ENCODE measurements around the gene AFF1. TPM values are rescaled to one million over a fixed set of nuclear protein-coding genes. Genes with fewer than 3 reads are reported as not detected.
A peak's percentile ranks its signal among the peaks of the same experiment; 100 is the strongest.

AFF1 gene
- total RNA-seq, 4 donors from 2014 or later: 26.7 to 200 (median 92.5) TPM

DNA sequence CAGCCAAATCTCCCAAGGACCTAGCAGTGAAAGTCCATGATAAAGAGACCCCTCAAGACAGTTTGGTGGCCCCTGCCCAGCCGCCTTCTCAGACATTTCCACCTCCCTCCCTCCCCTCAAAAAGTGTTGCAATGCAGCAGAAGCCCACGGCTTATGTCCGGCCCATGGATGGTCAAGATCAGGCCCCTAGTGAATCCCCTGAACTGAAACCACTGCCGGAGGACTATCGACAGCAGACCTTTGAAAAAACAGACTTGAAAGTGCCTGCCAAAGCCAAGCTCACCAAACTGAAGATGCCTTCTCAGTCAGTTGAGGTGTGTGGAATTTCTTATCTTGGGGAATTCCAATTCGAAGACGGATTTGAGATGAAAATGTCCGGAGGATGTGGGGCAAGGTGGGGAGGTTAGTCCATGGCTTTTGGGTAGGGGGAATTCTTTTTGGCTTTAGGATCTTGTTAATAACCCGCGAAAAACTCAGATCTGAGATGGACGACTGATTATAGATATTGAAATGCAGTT, 112.5 kb downstream of the AFF1 start:
- Histone ChIP-seq H3K27me3 (no peaks in the 10 kb centered on the region), H3K27ac (peak overlapping the region; percentile 89 to 99), H3K9me3 (no peaks in the 10 kb centered on the region), H3K4me3 (no peak overlapping the region), H3K4me1 (peaks cover 26 to 29% of the 10 kb centered on the region in 2 donors), H3K36me3 (no peaks in the 10 kb centered on the region)
- TF ChIP-seq POLR2A (IDR thresholded peaks at IDR 0.05): no peak
- TF ChIP-seq, protein P1, sequence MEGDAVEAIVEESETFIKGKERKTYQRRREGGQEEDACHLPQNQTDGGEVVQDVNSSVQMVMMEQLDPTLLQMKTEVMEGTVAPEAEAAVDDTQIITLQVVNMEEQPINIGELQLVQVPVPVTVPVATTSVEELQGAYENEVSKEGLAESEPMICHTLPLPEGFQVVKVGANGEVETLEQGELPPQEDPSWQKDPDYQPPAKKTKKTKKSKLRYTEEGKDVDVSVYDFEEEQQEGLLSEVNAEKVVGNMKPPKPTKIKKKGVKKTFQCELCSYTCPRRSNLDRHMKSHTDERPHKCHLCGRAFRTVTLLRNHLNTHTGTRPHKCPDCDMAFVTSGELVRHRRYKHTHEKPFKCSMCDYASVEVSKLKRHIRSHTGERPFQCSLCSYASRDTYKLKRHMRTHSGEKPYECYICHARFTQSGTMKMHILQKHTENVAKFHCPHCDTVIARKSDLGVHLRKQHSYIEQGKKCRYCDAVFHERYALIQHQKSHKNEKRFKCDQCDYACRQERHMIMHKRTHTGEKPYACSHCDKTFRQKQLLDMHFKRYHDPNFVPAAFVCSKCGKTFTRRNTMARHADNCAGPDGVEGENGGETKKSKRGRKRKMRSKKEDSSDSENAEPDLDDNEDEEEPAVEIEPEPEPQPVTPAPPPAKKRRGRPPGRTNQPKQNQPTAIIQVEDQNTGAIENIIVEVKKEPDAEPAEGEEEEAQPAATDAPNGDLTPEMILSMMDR (IDR thresholded peaks at IDR 0.05): no peak
- intact Hi-C loops (cut with DNase I; ENCODE audit: low total_unique reads): no loop called here
- DNase-seq: no peak

- intact Hi-C loops (cut with DNase I; ENCODE audit: low total_unique reads): no loop called here
- no peak for DNase-seq
- no peaks in the 10 kb centered on the region for H3K27me3 ChIP-seq
- TF ChIP-seq, protein P1 (IDR thresholded peaks at IDR 0.05): no peak
- TF ChIP-seq POLR2A (IDR thresholded peaks at IDR 0.05): no peak
- no peaks in the 10 kb centered on the region for H3K36me3 ChIP-seq
- peaks cover 27 to 32% of the 10 kb centered on the region in 2 donors for H3K4me1 ChIP-seq
- H3K4me3 ChIP-seq: no peak overlapping the region
- no peaks in the 10 kb centered on the region for H3K9me3 ChIP-seq
- H3K27ac ChIP-seq: peak overlapping the region; percentile 89 to 99
These were observed 114.7 kb downstream of the AFF1 start for GRCh38 chr4:87049508-87049907.

DNA sequence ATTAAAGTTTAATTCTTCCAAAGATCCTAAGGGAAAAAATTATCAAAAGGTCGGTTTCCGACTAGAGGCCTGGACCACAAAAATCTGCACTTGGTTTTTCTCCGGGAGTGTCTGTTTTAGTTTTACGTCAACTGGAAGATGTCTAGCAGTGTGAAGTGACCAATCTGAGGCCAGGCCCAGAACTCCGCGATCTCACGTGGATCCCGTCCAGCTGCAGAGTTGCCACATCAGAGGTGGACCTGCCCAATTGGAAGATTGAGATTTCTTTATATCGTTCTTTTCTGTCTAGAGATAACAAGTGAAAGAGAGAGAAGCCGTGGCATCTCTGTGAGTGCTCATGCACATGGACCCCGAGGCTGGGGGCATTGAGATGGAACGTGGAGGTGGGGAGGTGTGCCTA, 115.8 kb downstream of the AFF1 start:
- peak overlapping the region; percentile 89 to 99 for H3K27ac ChIP-seq
- peaks cover 27% of the 10 kb centered on the region in 2 donors for H3K4me1 ChIP-seq
- H3K36me3 ChIP-seq: no peaks in the 10 kb centered on the region
- H3K27me3 ChIP-seq: no peaks in the 10 kb centered on the region
- peak in 1 of 2 donors; percentile 64 for DNase-seq
- H3K4me3 ChIP-seq: no peak overlapping the region
- intact Hi-C loops (cut with DNase I; ENCODE audit: low total_unique reads): no loop called here
- TF ChIP-seq, protein P1 (IDR thresholded peaks at IDR 0.05): no peak
- TF ChIP-seq POLR2A (IDR thresholded peaks at IDR 0.05): no peak
- H3K9me3 ChIP-seq: no peaks in the 10 kb centered on the region

DNA sequence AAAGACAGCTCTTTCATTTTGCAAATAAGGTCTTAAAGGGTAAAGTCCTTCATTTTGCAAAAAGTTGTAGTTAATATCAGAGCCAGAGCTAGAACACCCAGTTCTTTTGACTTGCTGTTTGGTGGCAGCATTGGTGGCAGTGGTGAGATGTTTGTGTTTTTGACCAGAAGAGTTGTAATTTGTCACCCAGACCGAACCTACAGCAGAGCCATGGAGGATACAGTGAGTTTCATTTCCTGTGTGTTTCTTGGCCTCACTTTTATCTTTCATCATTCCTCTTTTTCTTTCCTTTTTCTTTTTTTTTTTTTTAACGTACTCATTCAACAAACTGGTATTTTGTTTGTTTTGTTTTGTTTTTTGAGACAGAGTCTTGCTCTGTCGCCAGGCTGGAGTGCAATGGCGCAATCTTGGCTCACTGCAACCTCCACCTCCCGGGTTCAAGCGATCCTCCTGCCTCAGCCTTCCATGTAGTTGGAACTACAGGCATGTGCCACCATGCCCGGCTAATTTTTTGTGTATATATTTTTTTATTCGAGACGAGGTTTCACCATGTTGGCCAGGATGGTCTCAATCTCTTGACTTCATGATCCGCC, 116.4 kb downstream of the AFF1 start:
- no peak for TF ChIP-seq POLR2A (IDR thresholded peaks at IDR 0.05)
- TF ChIP-seq, protein P1 (IDR thresholded peaks at IDR 0.05): no peak
- Histone ChIP-seq H3K9me3 (no peaks in the 10 kb centered on the region), H3K36me3 (no peaks in the 10 kb centered on the region), H3K27ac (peak overlapping the region; percentile 89 to 99), H3K4me3 (no peak overlapping the region), H3K4me1 (peaks cover 22 to 31% of the 10 kb centered on the region in 2 donors), H3K27me3 (no peaks in the 10 kb centered on the region)
- intact Hi-C loops (cut with DNase I; ENCODE audit: low total_unique reads): no loop called here
- no peak for DNase-seq

DNA sequence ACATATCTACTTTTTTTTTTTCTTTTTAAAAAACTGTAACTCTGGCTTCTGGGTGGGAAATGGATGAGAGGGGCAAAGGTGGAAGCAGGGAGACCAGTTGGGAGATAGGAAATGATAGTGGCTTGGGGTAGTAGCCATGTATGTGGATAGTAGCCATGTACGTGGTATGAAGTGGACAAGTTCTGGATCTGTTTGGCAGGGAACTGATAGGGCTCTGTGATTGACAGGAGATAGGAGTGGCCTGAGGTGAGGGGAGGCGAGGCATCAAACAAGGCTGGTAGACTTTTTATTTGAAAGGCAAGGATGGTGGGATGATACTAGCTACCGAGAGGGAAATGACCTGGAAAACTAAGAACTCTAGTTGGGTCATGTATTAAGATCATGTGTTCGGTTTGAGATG, 117.8 kb downstream of the AFF1 start:
- Histone ChIP-seq H3K27me3 (no peaks in the 10 kb centered on the region), H3K4me3 (no peak overlapping the region), H3K36me3 (no peaks in the 10 kb centered on the region), H3K4me1 (peaks cover 17 to 43% of the 10 kb centered on the region in 2 donors), H3K9me3 (no peaks in the 10 kb centered on the region), H3K27ac (peak overlapping the region; percentile 44 to 99)
- DNase-seq: no peak
- intact Hi-C loops (cut with DNase I; ENCODE audit: low total_unique reads): no loop called here
- TF ChIP-seq, protein P1 (IDR thresholded peaks at IDR 0.05): no peak
- no peak for TF ChIP-seq POLR2A (IDR thresholded peaks at IDR 0.05)

Data from uterus (tissue), 4 donors.